ENCODE measurements around the gene SYNE1. TPM values are rescaled to one million over a fixed set of nuclear protein-coding genes. Genes with fewer than 3 reads are reported as not detected.

SYNE1 gene
- total RNA-seq, 1 donor from 2014 or later, result 43.8 TPM

DNA sequence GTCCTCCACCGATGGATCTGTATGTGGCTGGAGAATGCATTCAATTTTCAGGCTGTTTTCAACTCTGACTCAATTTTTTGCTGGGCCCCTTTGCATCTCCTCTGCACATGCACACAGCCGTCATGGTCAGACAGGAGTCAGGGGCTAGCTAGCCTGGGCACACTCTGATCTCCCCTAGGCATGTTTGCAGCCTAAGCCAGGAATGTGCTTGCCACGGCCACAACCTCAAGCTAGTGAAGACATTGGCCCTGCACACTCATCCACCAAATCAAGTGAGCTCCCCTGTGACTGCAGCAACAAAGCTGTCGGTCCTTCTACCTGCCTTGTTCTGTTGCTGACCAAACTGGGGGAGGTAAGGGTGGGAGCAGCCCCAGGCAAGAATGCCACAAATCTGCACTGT, 529.2 kb downstream of the SYNE1 start:
- Mint-ChIP-seq H3K9me3 (ENCODE audit: low read depth) (no peaks in the 10 kb centered on the region), H3K27me3 (no peaks in the 10 kb centered on the region), H3K4me3 (ENCODE audit: low read depth) (no peak overlapping the region), H3K36me3 (ENCODE audit: insufficient read depth) (no peaks in the 10 kb centered on the region), H3K27ac (no peak overlapping the region), H3K4me1 (ENCODE audit: low read depth) (no peaks in the 10 kb centered on the region)
- no peak for TF ChIP-seq CTCF (IDR thresholded peaks at IDR 0.05; ENCODE audit: unreplicated experiment)
- no peak for DNase-seq (ENCODE audit: low spot score, unreplicated experiment)

GRCh38 chr6:152100183-152100618, 537.0 kb downstream of the SYNE1 start:
- Mint-ChIP-seq H3K9me3 (ENCODE audit: low read depth) (no peaks in the 10 kb centered on the region), H3K4me1 (ENCODE audit: low read depth) (no peaks in the 10 kb centered on the region), H3K4me3 (ENCODE audit: low read depth) (no peak overlapping the region), H3K27me3 (peaks cover 4% of the 10 kb centered on the region), H3K36me3 (ENCODE audit: insufficient read depth) (no peaks in the 10 kb centered on the region), H3K27ac (no peak overlapping the region)
- no peak for TF ChIP-seq CTCF (IDR thresholded peaks at IDR 0.05; ENCODE audit: unreplicated experiment)
- no peak for DNase-seq (ENCODE audit: low spot score, unreplicated experiment)

DNA sequence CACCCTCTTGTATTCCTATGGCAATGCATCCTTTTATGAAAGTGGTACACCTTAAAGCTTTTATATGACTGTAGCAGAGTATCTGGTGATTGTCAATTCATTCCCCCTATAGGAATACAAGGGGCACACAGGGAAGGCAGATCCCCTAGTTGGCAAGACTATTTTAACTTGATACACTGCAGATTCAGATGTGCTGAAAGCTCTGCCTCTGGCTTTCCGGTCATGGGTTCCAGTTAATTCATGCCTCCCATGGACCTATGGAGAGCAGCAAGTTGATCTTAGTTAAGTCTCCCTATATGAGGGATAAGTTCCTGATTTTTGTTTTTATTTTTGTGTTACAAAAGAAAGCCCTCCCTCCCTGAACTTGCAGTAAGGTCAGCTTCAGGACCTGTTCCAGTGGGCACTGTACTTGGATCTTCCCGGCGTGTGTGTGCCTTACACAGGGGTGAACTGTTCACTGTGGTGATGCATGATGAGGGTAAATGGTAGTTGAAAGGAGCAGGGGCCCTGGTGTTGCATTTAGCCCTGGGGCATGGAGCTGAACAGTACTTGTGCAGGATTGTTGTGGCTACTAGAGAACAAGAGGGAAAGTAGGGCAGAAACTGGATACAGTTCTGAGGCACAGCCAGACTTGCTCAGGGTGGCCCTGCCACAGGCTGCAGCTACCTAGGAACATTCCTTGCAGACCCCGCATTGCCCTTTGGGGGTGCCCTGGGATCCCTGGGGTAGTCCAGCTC, 537.5 kb downstream of the SYNE1 start:
- no peaks in the 10 kb centered on the region for H3K4me1 Mint-ChIP-seq (ENCODE audit: low read depth)
- TF ChIP-seq CTCF (IDR thresholded peaks at IDR 0.05; ENCODE audit: unreplicated experiment), result no peak
- no peaks in the 10 kb centered on the region for H3K36me3 Mint-ChIP-seq (ENCODE audit: insufficient read depth)
- no peaks in the 10 kb centered on the region for H3K9me3 Mint-ChIP-seq (ENCODE audit: low read depth)
- no peak for DNase-seq (ENCODE audit: low spot score, unreplicated experiment)
- H3K4me3 Mint-ChIP-seq (ENCODE audit: low read depth), result no peak overlapping the region
- H3K27ac Mint-ChIP-seq, result no peak overlapping the region
- peaks cover 4% of the 10 kb centered on the region for H3K27me3 Mint-ChIP-seq

- no peak for DNase-seq (ENCODE audit: low spot score, unreplicated experiment)
- no peak overlapping the region for H3K27ac Mint-ChIP-seq
- H3K36me3 Mint-ChIP-seq (ENCODE audit: insufficient read depth), result no peaks in the 10 kb centered on the region
- no peak overlapping the region for H3K4me3 Mint-ChIP-seq (ENCODE audit: low read depth)
- peaks cover 6% of the 10 kb centered on the region for H3K27me3 Mint-ChIP-seq
- no peak for TF ChIP-seq CTCF (IDR thresholded peaks at IDR 0.05; ENCODE audit: unreplicated experiment)
- H3K4me1 Mint-ChIP-seq (ENCODE audit: low read depth), result no peaks in the 10 kb centered on the region
- no peaks in the 10 kb centered on the region for H3K9me3 Mint-ChIP-seq (ENCODE audit: low read depth)
Measured at GRCh38 chr6:152098683-152099082, 538.5 kb downstream of the SYNE1 start.

DNA sequence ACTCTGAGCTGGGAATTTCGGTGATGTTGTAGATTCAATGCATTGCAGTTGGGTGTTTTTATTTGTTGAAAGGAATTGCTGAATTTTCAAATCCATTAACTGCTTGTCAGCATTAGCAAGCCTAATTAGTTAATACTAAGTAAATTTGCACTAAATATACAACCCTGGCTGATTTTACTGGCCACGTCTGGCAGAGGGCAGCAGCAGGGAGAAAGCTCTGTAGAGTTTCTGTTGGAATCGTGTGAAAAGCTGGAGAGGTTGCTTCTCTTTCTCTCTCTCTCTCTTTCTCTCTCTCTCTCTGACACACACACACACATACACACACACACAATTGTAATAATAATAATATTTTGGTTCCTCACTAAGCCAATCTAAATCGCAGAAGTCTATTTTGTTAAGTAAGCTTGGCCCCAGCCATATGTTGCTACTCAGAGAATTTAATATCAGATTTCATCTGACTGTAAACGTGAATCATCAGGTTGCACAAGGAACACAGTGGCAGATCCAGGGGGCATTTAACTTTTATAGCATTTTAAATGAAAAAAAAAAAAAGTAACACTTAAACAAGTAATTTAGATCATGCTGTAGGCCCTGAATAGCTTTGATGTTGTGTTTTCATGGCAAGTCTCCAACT, 540.2 kb downstream of the SYNE1 start:
- TF ChIP-seq CTCF (IDR thresholded peaks at IDR 0.05; ENCODE audit: unreplicated experiment), result no peak
- H3K36me3 Mint-ChIP-seq (ENCODE audit: insufficient read depth), result no peaks in the 10 kb centered on the region
- H3K27me3 Mint-ChIP-seq, result peaks cover 8% of the 10 kb centered on the region
- no peak overlapping the region for H3K4me3 Mint-ChIP-seq (ENCODE audit: low read depth)
- no peak overlapping the region for H3K27ac Mint-ChIP-seq
- no peaks in the 10 kb centered on the region for H3K9me3 Mint-ChIP-seq (ENCODE audit: low read depth)
- DNase-seq (ENCODE audit: low spot score, unreplicated experiment), result no peak
- H3K4me1 Mint-ChIP-seq (ENCODE audit: low read depth), result no peaks in the 10 kb centered on the region
